Nephron (organoid): Measurements from ENCODE around the gene KRTAP12-1.

Experiments
- H3K27ac Mint-ChIP-seq, 3 experiments: 2 replicates each; pipeline ENCODE4 v1.8.0; 2020; ENCODE audit warnings: mixed read lengths in 3 of 3, mild to moderate bottlenecking in 2 of 3, moderate library complexity in 1 of 3
- H3K27me3 Mint-ChIP-seq: 2 replicates; pipeline ENCODE4 v1.8.0; 2021; ENCODE audit warnings: low read depth, mild to moderate bottlenecking, moderate library complexity, mixed read lengths
- H3K36me3 Mint-ChIP-seq: 2 replicates; pipeline ENCODE4 v1.8.0; 2020; ENCODE audit warnings: low read depth, mixed read lengths
- H3K4me1 Mint-ChIP-seq: 2 replicates; pipeline ENCODE4 v1.8.0; 2020; ENCODE audit warnings: mixed read lengths
- H3K4me3 Mint-ChIP-seq, 3 experiments: 2 replicates each; pipeline ENCODE4 v1.8.0; 2020; ENCODE audit warnings: mild to moderate bottlenecking in 3 of 3, mixed read lengths in 3 of 3, moderate library complexity in 2 of 3
- H3K9me3 Mint-ChIP-seq: 2 replicates; pipeline ENCODE4 v1.8.0; 2020; ENCODE audit warnings: mixed read lengths
- CTCF ChIP-seq, 3 experiments: fragments of 200-600 bp; sonication (generic); IDR thresholded peaks; one replicate each; pipeline ENCODE4 v1.5.0; 2021; ENCODE audit warnings: antibody characterized with exemption in 3 of 3; ENCODE audit not compliant: unreplicated experiment in 3 of 3

KRTAP12-1 gene

GRCh38 chr21:44681861-44682579 is at the start of gene KRTAP12-1:
Gene KRTAP12-1, minus strand, starts transcription at chr21:44682163. Its CDS starts 40 bp downstream, at chr21:44682123.
- Mint-ChIP-seq H3K27me3 (peaks cover 53% of the 10 kb centered on the region), H3K36me3 (no peaks in the 10 kb centered on the region), H3K4me3 (no peak within 1 kb of the TSS), H3K4me1 (peaks cover 5% of the 10 kb centered on the region), H3K9me3 (no peaks in the 10 kb centered on the region), H3K27ac (no peak within 1 kb of the TSS)
- TF ChIP-seq CTCF (IDR thresholded peaks at IDR 0.05; ENCODE audit: unreplicated experiment in 3 of 3): no peak

- Mint-ChIP-seq H3K9me3 (peaks cover 9% of the 10 kb centered on the region), H3K4me3 (no peak overlapping the region), H3K27me3 (peaks cover 23% of the 10 kb centered on the region), H3K36me3 (no peaks in the 10 kb centered on the region), H3K27ac (no peak overlapping the region), H3K4me1 (peaks cover 19% of the 10 kb centered on the region)
- TF ChIP-seq CTCF (IDR thresholded peaks at IDR 0.05; ENCODE audit: unreplicated experiment in 3 of 3): no peak
Measured at GRCh38 chr21:44730951-44731579, 49.1 kb upstream of the KRTAP12-1 start.

GRCh38 chr21:44730028-44730395 is 48.0 kb upstream of the KRTAP12-1 start:
- Mint-ChIP-seq H3K9me3 (peaks cover 9% of the 10 kb centered on the region), H3K27me3 (peaks cover 32% of the 10 kb centered on the region), H3K4me1 (peaks cover 19% of the 10 kb centered on the region), H3K4me3 (no peak overlapping the region), H3K36me3 (no peaks in the 10 kb centered on the region), H3K27ac (no peak overlapping the region)
- no peak for TF ChIP-seq CTCF (IDR thresholded peaks at IDR 0.05; ENCODE audit: unreplicated experiment in 3 of 3)

GRCh38 chr21:44729336-44730027 is 47.5 kb upstream of the KRTAP12-1 start:
- Mint-ChIP-seq H3K4me3 (no peak overlapping the region), H3K9me3 (peaks cover 9% of the 10 kb centered on the region), H3K4me1 (peaks cover 19% of the 10 kb centered on the region), H3K36me3 (no peaks in the 10 kb centered on the region), H3K27me3 (peaks cover 35% of the 10 kb centered on the region), H3K27ac (no peak overlapping the region)
- no peak for TF ChIP-seq CTCF (IDR thresholded peaks at IDR 0.05; ENCODE audit: unreplicated experiment in 3 of 3)

- Mint-ChIP-seq H3K27me3 (peaks cover 41% of the 10 kb centered on the region), H3K27ac (no peak overlapping the region), H3K4me1 (peaks cover 23% of the 10 kb centered on the region), H3K9me3 (peaks cover 9% of the 10 kb centered on the region), H3K36me3 (no peaks in the 10 kb centered on the region), H3K4me3 (no peak overlapping the region)
- no peak for TF ChIP-seq CTCF (IDR thresholded peaks at IDR 0.05; ENCODE audit: unreplicated experiment in 3 of 3)
Measured at GRCh38 chr21:44728716-44729115, 46.8 kb upstream of the KRTAP12-1 start.
